K562 (cell line): ENCODE data around the gene ZKSCAN5. TPM values are rescaled to one million over a fixed set of nuclear protein-coding genes. Genes with fewer than 3 reads are reported as not detected.
A peak's percentile ranks its signal among the peaks of the same experiment; 100 is the strongest.

Experiments
- BCL6 ChIP-seq: fragments of 250-450 bp; sonication (Bioruptor Pico); IDR thresholded peaks from 2 replicates; pipeline ENCODE4 v1.4.0; 2020
- CREBBP ChIP-seq: IDR thresholded peaks from one replicate; pipeline ENCODE4 v1.6.1; 2012; ENCODE audit warnings: low read depth, mild to moderate bottlenecking, control low read depth, inconsistent platforms, low read length
- HDGF ChIP-seq: fragments of 450-650 bp; IDR thresholded peaks from 2 replicates; pipeline ENCODE4 v1.6.1; 2016
- NCOA2 ChIP-seq, 2 experiments: fragments of 450-650 bp; IDR thresholded peaks; 2 replicates each; pipeline ENCODE4 v1.6.1; 2018; ENCODE audit warnings: mild to moderate bottlenecking in 2 of 2, moderate library complexity in 1 of 2; ENCODE audit not compliant: partially characterized antibody in 2 of 2
- NUFIP1 ChIP-seq: fragments of 450-650 bp; IDR thresholded peaks from 2 replicates; pipeline ENCODE4 v1.6.1; 2018; ENCODE audit not compliant: partially characterized antibody
- PHB ChIP-seq: fragments of 250-450 bp; sonication (Bioruptor Pico); IDR thresholded peaks from 2 replicates; pipeline ENCODE4 v1.5.0; 2021
- PHF20 ChIP-seq: fragments of 450-650 bp; IDR thresholded peaks from 2 replicates; pipeline ENCODE4 v1.6.1; 2018; ENCODE audit not compliant: partially characterized antibody
- POLR2A ChIP-seq: fragments of 450-650 bp; conservative IDR thresholded peaks from 2 replicates; pipeline ENCODE4 v1.6.1; 2016
- PRDM10 ChIP-seq: fragments of 450-650 bp; IDR thresholded peaks from 2 replicates; pipeline ENCODE4 v1.6.1; 2018; ENCODE audit not compliant: partially characterized antibody
- RBBP5 ChIP-seq: fragments of 200-600 bp; sonication (generic); IDR thresholded peaks from 2 replicates; pipeline ENCODE4 v1.6.1; 2012; ENCODE audit warnings: borderline replicate concordance, mild to moderate bottlenecking, low read length, control low read depth, inconsistent platforms; ENCODE audit not compliant: insufficient read depth, poor library complexity, severe bottlenecking
- RERE ChIP-seq: sonication (generic); formaldehyde crosslinking; IDR thresholded peaks from 2 replicates; pipeline ENCODE4 v1.8.0; 2023; ENCODE audit warnings: missing genetic modification reagents, mild to moderate bottlenecking, borderline replicate concordance
- RHOXF2B ChIP-seq: fragments of 250-450 bp; sonication (Bioruptor Pico); conservative IDR thresholded peaks from 2 replicates; pipeline ENCODE4 v1.5.1; 2021
- SIX5 ChIP-seq, 2 experiments: IDR thresholded peaks; 2 replicates each; pipeline ENCODE4 v1.6.1; 2011; ENCODE audit warnings: low read length in 2 of 2, borderline replicate concordance in 1 of 2, low read depth in 1 of 2, mild to moderate bottlenecking in 1 of 2, moderate library complexity in 1 of 2; ENCODE audit not compliant: insufficient read depth in 1 of 2
- SMARCA4 ChIP-seq: fragments of 450-650 bp; IDR thresholded peaks from 2 replicates; pipeline ENCODE4 v1.6.1; 2016
- STAG1 ChIP-seq: sonication (generic); formaldehyde crosslinking; IDR thresholded peaks from 2 replicates; pipeline ENCODE4 v1.5.0; 2020; ENCODE audit warnings: missing genetic modification reagents, borderline replicate concordance
- ZNF263 ChIP-seq: sonication (generic); formaldehyde crosslinking; IDR thresholded peaks from 2 replicates; pipeline ENCODE4 v1.8.0; 2022; ENCODE audit warnings: mild to moderate bottlenecking, missing genetic modification reagents, borderline replicate concordance
- polyA plus RNA-seq, 8 experiments: library from polyadenylated mRNA; depleted of rRNA in 4 of 8; stranded (reverse) in 5 of 8; unstranded in 3 of 8; fragments of >200 nt; fragmentation: Nextera tagmentation in 2 of 8; fragmentation: Illumina TruSeq in 1 of 8; extraction: Ambion mirVana in 2 of 8; extraction: Trizol in 1 of 8; gene quantifications; 2 replicates each; pipeline versions ENCODE4 v1.2.1 to v1.2.3, GENCODE V29; 2011 to 2014; ENCODE audit warnings: inconsistent platforms in 1 of 8, missing spikeins in 1 of 8
- total RNA-seq, 7 experiments: library from RNA; depleted of rRNA in 6 of 7; stranded (reverse); fragments of >200 nt in 6 of 7; fragmentation: Illumina TruSeq in 2 of 7; extraction: Trizol in 2 of 7; gene quantifications; 2 replicates each; pipeline versions ENCODE4 v1.2.1 to v1.2.3, GENCODE V29; 2011 to 2021; ENCODE audit warnings: low replicate concordance in 1 of 7
- TF ChIP-seq, protein P1 (sequence below): sonication (generic); formaldehyde crosslinking; IDR thresholded peaks from 2 replicates; pipeline ENCODE4 v1.8.1; 2022; ENCODE audit warnings: missing genetic modification reagents

The ZKSCAN5 gene
- total and polyA plus RNA-seq, 9 of the 15 experiments (the other 6 are each of a cell fraction or from before 2014, with no cell fraction given) = 4.2 to 19.0 (median 15.0) TPM

- TF ChIP-seq BCL6 (CRISPR knock-in tag) (no peak), PHB (CRISPR knock-in tag) (0 out of 2 replicates have a peak, but pooled peaks have one; percentile 28), PHF20 (peak; percentile 92), RBBP5 (peak; percentile 94), ZNF263 (CRISPR knock-in tag) (peak; percentile 87), SIX5 (IDR thresholded peaks at IDR 0.05; ENCODE audit: borderline replicate concordance in 1 of 2, insufficient read depth in 1 of 2, low read depth in 1 of 2, low read length in 2 of 2) (peak; percentile 7 to 48; a peak in 2 of 4 replicates), POLR2A (peak; percentile 95), NCOA2 (IDR thresholded peaks at IDR 0.05; ENCODE audit: partially characterized antibody in 2 of 2) (no peak), STAG1 (CRISPR knock-in tag) (no peak), SMARCA4 (0 out of 2 replicates have a peak, but pooled peaks have one; percentile 46), RERE (CRISPR knock-in tag) (no peak), HDGF (no peak), CREBBP (no peak), PRDM10 (no peak), NUFIP1 (no peak), RHOXF2B (CRISPR knock-in tag) (no peak)
- TF ChIP-seq, protein P1, sequence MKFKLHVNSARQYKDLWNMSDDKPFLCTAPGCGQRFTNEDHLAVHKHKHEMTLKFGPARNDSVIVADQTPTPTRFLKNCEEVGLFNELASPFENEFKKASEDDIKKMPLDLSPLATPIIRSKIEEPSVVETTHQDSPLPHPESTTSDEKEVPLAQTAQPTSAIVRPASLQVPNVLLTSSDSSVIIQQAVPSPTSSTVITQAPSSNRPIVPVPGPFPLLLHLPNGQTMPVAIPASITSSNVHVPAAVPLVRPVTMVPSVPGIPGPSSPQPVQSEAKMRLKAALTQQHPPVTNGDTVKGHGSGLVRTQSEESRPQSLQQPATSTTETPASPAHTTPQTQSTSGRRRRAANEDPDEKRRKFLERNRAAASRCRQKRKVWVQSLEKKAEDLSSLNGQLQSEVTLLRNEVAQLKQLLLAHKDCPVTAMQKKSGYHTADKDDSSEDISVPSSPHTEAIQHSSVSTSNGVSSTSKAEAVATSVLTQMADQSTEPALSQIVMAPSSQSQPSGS (CRISPR knock-in tag) = no peak
These were observed 47.5 kb downstream of the ZKSCAN5 start, which contains the start of gene FAM200A (continued) for GRCh38 chr7:99551767-99552463.
